Measurements from ENCODE around the gene SAMD8.
A peak's percentile ranks its signal among the peaks of the same experiment; 100 is the strongest.
"Not testable (repeated sequence)": the region's sequence is repeated elsewhere in the genome, so short reads cannot be mapped to it uniquely, and the experiment has no call there.

SAMD8 gene

DNA sequence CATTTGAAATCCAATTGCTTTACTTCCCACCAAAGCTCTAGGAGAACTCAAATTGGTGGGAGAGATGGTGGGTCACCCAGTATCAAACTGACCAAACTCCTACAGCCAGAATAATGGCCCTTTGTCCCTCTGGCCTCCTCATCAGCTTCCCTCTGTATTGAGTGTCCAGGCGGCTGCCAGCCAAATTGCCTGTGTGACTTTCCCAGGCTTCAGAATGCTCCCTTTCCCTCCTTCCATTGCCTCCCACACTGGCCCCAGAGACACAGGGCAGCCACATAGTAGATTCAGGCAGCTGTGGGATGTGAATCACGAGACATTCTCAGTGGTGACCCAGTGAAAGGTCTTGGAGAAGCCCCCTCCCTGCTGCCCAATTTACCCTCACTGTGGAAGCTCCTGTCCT, 86.5 kb downstream of the SAMD8 start:
- no peak for DNase-seq

DNA sequence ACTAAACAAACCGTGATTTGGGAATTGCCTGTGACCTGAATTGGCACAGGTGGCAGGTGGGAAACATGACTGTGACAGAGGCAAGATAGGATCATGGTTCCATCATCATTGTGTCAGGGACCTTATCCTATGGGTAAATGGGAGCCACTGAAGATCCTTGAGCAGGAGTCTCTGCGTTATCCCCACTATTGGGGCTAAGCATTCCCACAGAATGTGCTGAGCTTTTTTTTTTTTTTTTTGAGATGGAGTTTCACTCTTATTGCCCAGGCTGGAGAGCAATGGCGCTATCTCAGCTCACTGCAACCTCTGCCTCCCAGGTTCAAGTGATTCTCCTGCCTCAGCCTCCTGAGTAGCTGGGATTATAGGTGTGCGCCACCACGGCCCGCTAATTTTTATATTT, 88.5 kb downstream of the SAMD8 start:
- not testable (repeated sequence) for DNase-seq

DNA sequence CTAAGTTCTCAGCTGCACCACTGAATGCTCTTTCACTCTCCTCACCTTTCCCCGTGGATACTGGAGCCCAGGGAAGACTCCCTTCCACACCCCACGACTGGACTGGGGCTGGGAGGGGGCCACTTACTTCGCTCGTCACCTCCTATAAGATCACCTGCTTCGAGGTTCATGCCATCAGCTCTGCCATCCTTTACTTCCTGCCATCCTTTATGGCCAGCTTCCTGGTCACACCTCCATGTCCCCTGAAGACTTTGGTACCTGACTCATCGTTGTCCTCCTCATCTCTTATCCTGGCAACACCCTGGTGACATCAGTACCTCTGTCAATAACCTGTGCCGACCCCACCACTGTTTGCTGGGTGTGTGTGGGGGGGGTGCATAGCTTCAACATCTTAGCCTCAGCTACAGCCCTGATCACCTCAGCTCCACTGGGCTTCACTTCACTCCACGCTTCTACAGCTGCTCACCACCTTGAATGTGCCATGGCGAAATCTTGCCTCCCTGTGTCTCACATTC, 90.4 kb downstream of the SAMD8 start:
- DNase-seq, result no peak

DNA sequence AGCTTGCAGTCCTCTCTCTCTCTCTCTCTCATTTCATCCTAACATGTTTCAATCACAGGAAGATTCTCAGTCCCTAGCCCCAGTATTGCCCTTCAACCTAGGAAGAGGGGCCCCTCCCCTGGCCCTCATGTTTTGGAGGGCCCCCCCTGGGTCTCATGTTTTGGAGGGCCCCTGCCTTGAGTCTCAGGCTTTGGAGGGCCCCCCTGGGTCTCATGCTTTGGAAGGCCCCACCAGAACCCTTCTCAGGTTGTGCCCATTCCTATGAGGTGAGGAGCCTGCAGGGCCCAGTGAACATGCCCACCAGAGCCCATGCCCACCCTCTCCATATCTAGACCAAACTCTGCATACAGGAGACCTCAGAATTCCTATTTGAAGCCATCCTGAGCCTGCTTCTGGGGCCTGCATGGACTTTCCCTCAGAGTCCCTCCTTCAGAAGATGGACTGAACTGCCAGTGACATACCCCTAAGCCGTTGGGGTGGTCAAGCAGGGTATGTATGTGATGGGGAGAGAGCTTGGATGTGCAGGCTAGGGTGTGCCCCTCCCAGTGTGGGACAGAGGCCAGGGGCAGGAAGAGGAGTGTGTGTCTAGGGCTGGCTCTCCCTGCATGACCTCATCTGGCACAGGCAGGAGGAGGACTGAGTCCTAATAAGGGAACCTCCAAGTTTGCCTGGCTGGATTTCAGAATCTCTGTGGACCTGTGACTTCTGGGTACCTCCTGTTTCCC, 91.0 kb downstream of the SAMD8 start:
- DNase-seq, result no peak

DNA sequence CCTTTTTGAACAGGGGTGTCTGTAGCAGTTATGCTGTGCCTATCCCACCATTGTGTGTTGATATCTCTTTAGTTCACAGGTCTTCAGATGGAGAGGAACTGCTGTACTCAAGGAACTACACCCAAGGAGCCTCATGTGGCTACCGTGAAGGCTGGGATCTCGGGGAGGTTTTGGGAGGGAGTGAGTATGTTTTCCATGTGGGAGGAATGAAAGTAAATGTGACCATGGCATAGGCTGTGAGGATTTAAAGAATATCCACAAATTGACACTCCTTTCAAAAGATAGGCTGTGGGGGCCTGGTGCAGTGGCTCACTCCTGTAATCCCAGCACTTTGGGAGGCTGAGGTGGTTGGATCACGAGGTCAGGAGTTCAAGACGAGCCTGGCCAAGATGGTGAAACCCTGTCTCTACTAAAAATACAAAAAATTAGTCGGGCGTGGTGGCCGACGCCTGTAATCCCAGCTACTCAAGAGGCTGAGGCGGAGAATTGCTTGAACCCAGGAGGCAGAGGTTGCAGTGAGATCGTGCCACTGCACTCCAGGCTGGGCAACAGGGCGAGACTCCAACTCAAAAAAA, 91.7 kb downstream of the SAMD8 start:
- not testable (repeated sequence) for DNase-seq

DNA sequence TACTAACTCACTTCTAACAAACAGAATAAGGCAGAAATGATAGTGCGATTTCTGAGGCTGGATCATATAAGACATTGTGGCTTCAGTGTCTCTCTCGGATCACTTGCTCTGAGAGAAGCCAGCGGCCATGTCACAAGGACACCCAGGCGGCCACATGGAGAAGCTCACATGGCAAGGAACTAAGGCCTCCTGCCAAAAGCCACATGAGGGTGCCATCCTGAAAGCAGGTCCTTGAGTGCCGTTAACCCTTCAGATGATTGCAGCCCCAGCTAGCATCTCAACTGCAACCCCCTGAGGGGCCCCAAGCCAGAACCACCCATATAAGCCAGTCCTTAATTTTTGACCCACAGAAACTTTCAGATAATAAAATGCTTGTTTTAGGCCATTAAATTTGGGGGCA, 92.3 kb downstream of the SAMD8 start:
- DNase-seq, result no peak

DNA sequence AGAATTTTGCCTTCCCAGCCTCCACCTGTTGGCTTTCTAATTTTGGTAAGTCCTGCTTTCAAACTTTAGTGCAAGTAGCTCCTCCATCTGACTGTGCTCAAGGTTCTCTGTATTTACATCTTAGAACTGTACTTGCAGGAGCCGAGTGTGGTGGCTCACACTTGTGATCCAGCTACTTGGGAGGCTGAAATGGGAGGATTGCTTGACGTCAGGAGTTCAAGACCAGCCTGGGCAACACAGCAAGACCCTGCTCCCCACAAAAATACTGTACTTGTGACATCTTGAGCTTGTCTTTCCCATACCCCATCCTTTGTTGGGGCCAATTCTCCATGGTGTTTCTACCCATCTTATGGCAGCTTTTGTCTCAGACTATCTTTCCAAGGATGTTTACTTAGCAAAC, 94.5 kb downstream of the SAMD8 start:
- no peak for DNase-seq

DNA sequence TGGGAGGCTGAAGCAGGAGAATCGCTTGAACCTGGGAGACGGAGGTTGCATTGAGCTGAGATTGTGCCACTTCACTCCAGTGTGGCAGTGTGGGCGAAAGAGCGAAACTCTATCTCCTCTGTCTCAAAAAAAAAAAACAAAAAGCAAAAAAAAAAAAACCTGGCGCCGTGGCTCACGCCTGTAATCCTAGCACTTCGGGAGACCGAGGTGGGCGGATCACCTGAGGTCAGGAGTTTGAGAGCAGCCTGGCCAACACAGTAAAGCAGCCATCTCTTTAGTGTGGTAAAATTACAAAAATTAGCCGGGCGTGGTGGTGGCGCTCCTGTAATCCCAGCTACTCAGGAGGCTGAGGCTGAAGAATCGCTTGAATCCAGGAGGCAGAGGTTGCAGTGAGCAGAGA, 95.2 kb downstream of the SAMD8 start:
- not testable (repeated sequence) for DNase-seq

DNA sequence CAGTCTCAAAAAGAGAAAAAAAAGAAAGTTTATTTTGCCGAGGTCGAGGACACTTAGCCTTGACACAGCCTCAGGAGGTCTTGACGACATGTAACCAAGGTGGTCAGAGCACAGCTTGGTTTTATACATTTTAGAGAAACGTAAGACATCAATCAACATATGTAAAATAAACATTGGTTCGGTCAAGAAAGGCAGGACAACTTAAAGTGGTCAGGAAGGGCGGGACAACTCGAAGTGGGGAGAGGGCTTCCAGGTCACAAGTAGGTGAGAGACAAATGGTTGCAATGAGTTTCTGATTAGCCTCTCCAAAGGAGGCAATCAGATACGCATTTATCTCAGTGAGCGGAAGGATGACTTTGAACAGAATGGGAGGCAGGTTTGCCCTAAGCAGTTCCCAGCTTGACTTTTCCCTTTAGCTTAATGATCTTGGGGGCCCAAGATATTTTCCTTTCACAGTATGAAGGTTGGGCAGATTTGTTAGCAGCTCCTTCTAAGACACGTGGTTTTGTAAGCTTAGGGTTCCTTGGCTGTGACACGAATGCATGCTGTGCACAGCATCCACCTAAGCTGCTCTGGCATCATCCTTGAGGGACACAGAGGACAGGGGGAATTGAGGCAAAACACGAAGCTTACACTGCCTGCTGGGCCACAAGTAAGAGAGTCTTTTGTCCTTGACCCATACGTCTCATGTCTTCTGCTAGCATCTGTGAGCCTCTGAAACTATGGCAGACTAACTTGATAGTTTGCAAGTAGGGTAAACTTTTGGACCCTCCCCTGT, 95.8 kb downstream of the SAMD8 start:
- DNase-seq, result no peak

DNA sequence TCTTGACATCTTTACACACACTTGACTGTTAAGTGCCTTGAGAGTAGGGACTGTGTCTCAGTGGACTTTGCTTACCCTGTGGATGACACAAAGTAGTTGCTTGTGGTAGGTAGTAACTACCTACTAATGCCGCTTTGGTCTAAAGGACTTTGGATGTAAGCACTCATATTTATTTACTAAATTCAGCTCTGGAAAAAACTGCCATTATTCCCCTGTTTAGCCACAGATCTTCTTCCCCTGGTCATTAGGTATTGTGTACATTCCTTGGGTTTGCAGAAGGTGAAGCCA, 96.3 kb downstream of the SAMD8 start:
- DNase-seq, result no peak

DNA sequence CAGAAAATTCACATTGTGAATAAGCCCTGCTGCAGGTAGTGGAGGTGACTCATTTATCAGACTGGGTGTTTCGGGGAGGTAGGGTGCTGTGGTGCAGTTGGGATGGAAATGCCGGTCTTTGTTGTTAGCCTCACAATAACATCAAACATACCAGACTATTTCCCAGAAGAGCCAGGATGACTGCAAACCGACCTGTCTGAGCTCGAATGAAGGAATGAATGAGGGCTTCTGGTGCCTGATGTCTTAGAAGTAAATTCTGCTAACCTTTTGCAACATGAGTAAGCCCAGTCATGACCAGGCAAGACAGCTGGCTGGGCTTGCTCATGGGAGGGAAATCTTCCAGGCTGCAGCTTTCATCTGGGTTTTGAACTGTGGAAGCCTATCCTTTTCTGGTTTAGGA, 96.7 kb downstream of the SAMD8 start:
- DNase-seq, result no peak

DNA sequence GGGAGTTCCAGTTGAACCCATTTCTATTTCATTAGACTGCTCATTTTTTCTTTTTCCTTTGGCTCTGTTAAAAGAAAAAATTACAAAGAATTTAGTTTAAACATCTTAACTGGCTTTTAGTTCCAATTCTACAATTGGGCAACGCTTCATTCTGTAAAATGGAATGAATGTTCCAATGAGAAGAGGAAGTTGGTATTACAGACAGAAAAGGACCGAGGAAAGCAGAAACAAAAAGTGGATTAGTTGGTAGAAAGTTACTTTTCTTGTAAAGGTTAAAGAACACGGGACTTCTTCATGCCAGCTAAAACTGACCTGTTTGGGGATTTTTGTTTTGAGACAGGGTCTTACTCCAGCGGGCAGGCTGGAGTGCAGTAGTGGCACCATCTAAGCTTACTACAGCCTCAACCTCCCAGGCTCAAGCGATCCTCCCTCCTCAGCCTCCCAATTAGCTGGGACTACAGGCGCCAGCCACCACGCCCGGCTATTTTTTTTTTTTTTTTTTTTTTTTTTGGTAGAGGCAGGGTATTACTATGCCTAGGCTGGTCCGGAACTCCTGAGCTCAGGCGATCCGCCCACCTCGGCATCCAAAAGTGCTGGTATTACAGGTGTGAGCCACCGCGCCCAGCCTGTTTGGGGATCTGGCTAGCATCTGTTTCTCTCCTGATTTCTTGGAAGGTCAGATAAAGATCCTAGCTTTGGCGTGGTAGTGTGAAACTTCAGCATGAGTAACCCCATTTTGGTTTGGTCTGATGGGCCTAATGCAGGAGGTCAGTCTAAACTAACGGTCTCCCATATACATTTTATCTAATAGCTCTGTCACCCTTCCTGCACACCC, 97.8 kb downstream of the SAMD8 start:
- DNase-seq, result no peak

DNA sequence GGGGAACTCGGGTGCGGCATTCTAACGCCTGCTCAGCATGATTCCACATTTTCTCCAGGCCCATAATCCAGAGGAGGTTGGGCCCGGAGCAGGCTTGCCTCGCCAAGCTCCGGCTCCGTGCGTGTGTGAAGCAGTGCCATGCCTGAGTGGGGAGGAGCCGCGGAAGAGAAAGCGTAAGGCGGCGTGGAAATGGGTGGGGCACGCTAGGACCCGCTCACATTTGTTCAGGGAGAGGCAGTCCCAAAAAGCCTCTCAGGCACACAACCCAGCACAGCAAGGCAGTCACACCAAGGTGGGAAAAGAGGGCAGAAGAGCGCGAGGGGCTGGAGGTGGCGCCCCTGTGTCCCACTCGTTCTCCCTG, 98.4 kb downstream of the SAMD8 start:
- DNase-seq, result peak; percentile 74

DNA sequence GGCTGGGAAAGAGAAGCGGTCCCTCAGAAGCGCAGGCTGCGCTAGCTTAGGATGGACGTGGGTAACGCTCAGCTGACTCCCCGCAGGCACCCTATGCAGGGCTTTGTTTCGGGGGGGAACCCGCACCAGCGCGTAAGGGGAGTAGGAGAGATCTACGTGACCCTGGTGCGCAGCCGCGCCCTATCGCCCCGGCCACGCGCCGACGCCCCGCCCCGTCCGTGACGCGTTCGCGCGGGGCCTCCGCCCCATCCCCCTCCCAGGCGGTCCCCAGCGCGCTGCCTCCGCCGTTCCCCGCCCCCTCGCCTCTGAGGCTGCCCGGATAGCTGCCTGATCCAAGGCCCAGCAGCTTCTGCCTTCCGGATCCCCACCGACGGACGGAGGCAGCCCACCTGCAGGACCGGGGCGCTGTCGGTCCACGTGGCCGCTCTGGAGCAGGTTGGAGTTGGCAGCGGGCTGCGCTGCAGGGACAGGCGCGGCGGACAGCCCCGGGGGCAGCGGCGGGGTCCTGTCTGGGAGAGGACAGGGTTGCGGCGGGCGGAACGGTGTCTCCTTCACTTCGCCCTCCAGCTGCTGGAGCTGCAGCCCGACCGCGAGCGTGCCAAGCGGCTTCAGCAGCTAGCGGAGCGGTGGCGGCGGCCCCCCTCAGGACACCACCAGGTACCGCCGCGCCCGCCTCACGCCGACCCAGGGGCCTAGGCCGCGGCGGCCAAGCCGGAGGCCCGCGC, 99.0 kb downstream of the SAMD8 start, which contains the start of gene VDAC2:
Gene VDAC2 (plus strand): TSS at position 515 of the 725 bp plus-strand sequence. CDS start 363 bp downstream, outside the sequence.
- peak; percentile 77 for DNase-seq

DNA sequence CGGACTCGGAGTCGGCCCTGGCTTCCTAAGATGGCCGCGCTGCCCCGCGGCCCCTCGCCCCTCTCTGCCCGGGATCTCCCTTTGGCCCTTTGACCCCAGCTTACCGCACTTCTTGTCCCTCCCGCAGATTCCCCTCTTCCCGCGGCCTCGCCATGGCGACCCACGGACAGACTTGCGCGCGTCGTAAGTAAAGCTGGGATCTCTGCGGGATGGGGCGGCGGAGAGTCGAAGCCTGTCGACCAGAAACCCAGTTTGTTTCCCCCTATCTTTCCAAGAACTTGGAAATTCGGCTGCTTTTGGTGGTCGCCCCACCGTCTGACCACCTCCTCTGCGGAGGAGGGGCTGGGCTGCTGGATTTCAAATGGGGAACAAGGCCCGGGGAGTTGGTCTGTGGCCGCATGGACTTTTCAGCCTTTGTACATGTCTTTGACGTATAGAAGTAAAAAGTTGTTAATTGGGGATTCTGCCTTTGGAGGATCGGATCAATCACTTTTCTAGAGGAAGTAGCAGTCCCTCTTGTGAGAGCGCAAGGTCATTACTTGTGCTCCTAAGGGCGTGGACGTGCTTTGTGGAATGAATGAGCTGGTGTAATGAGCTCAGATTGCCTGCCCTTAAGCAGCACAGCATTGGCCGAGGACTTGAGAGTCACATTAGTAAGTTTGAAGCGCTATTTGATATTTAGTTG, 99.7 kb downstream of the SAMD8 start:
- DNase-seq, result no peak

DNA sequence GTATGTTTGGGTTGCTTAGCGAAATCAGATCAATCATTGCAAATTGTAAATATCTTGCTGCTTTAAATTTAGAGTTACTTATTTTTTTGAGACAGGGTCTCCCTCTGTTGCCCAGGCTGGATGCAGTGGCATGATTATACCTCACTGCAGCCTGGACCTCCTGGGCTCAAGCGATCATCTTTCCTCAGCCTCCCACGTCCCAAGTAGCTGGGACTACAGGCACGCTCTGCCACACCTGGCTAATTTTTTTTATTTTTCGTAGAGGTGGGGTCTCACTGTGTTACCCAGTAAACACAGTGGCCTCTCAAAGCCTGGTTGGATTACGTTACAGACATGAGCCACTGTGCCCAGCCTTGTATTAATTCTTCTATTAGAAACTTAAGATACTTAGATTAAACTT, 100.9 kb downstream of the SAMD8 start:
- DNase-seq, result no peak

DNA sequence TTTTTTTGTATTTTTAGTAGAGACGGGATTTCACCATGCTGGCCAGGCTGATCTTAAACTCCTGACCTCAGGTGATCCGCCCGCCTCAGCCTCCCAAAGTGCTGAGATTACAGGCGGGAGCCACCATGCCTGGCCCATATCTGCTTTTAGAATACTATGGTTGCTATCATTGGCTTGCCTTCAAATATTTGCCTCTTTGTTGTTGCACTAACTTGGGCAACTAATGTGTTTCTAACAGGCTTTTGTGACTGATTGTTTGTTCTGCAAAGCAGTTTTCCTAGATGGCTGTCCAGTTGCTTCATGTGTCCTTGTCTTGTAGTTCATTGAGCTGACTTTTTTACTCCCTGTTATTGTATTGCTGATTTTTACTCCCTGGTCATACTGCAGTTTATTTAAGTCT, 108.8 kb downstream of the SAMD8 start:
- no peak for DNase-seq

DNA sequence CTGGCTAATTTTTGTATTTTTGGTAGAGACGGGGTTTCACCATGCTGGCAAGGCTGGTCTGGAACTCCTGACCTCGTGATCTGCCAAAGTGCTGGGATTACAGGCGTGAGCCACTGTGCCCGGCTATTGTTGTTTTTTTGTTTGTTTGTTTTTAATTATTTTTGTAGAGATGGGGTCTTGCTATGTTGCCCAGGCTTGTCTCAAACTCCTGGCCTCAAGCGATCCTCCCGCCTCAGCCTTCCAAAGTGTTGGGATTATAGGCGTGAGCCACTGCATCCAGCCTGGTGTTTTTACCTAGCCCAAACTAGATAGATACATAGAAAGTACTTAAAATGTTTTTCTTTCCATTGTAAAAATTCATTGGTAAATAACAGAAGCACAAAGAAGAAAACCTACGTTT, 110.0 kb downstream of the SAMD8 start:
- not testable (repeated sequence) for DNase-seq

DNA sequence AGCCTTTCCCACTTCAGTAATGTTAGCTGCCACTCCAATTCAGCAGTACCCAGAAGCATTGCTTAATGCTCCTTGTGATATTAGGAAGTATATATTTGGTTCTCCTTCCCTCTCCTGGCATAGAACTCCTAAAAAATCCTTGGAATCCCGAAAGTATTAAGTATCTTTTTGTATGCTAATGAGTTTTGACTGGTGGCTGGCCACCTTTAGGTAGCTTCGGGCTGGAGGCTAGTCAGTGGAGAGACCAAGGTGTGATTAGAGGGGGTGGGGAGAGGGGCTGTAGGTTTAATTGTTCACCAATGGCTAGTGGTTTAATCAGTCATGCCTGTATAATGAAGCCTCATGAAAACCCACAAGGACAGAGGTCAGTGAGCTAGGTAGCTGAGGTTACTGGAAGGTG, 112.1 kb downstream of the SAMD8 start:
- no peak for DNase-seq

DNA sequence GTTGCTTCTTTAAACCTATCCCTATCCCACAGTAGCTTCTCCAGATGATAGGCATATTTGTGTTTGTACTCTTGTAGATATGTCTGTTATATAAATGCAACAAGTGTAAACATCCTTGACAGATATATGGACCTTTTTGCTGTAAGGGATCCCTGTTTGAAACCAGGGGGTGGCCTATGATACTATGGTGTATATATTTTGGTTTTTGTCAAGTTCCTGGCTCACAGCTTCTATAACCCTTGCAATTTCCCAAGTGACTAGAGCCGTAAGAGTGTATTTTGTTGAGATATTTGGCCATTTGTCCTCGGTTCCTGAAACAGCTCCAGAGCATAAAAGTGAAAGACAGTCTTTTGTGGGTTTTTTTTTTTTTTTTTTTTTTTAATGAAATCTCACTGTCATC, 114.6 kb downstream of the SAMD8 start:
- DNase-seq, result no peak

DNA sequence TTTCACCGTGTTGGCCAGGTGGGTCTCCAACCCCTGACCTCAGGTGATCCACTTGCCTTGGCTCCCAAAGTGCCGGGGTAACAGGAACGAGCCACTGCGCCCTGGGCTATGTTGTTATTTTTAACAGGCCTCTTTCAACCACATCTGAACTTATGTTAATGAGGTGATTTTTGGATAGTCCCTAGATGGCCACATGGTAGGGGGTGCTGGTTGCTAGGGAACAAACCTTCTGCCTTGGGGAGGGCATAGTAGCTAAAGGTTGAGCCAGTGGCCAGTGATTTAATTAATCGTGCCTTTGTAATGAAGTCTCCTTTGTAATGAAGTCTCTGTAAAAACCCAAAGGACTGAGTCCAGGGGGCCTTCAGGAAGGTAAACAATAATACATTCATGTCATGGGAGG, 115.2 kb downstream of the SAMD8 start:
- DNase-seq, result no peak

DNA sequence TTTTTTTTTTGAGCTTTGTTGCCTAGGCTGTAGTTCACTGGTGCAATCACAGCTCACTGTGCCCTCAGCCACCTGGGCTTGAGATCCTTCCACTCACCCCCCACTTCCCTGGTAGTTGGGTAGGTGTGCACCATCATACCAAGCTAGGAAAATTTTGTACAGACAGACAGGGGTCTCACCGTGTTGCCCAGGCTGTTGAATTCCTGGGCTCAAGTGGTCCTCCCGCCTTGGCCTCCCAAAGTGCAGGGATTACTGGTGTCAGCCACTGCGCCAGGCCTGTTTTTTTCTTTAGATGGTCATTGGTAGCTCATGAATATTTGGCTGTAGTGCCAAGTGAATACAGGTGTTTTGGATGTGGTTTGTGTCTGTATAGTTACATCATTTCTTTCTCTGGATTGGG, 116.8 kb downstream of the SAMD8 start:
- DNase-seq, result no peak
